GM12878 (cell line): Measurements from ENCODE around the gene RAB23. TPM values are rescaled to one million over a fixed set of nuclear protein-coding genes. Genes with fewer than 3 reads are reported as not detected.

Experiments
- ATAC-seq: fragments of 200-7000 bp; cut with Tn5 transposase; 3 replicates; pipeline ENCODE4 v1.9.1; 2020; ENCODE audit warnings: mild to moderate bottlenecking, moderate library complexity
- BruUV-seq: library from RNA; stranded (reverse); fragments of 400-500 nt; replicated peaks from 2 replicates; lab custom pipeline; 2021; lab: Mats Ljungman, UMichigan
- CTCF ChIA-PET: fragments of 300-600 bp; sonication (Branson Sonifier 250); formaldehyde crosslinking; extraction: SDS; loops from one replicate; lab custom pipeline; 2021; ENCODE audit warnings: inconsistent platforms; lab: Yijun Ruan, JAX
- POLR2A ChIA-PET: fragments of 350-600 bp; formaldehyde crosslinking; extraction: SDS; loops from one replicate; lab custom pipeline; 2021; ENCODE audit warnings: inconsistent platforms; lab: Charles Lee
- RAD21 ChIA-PET: fragments of 300-600 bp; sonication (Branson Sonifier 250); formaldehyde crosslinking; loops from one replicate; lab custom pipeline; 2023; ENCODE audit warnings: antibody characterized with exemption; ENCODE audit not compliant: unreplicated experiment; lab: Charles Lee
- SMC1A ChIA-PET: fragments of 300-600 bp; sonication (Branson Sonifier 250); formaldehyde crosslinking; loops from one replicate; lab custom pipeline; 2023; ENCODE audit not compliant: unreplicated experiment, uncharacterized antibody; lab: Charles Lee
- DNase-seq: peaks from one replicate; pipeline ENCODE4 v3.0.0-alpha.2; 2011; ENCODE audit warnings: low read depth, low spot score
- FAIRE-seq: peaks from 3 replicates; lab custom pipeline; 2011; peaks lifted over from hg19 to GRCh38; lab: Jason Lieb, UNC
- H2AFZ ChIP-seq: 2 replicates; pipeline ENCODE4 v1.6.0; 2011; ENCODE audit warnings: low read depth, low read length, control low read depth; ENCODE audit not compliant: control insufficient read depth
- H3K27ac ChIP-seq: 2 replicates; pipeline ENCODE4 v1.5.1; 2011; ENCODE audit warnings: control low read depth; ENCODE audit not compliant: control insufficient read depth, insufficient read depth
- H3K27me3 ChIP-seq, 2 experiments: replicated peaks in 1 of 2; 2 replicates each; pipeline versions ENCODE4 v1.6.0 to v1.6.1; 2011; ENCODE audit warnings: low read length in 1 of 2; ENCODE audit not compliant: control insufficient read depth in 2 of 2, insufficient read depth in 2 of 2
- H3K36me3 ChIP-seq, 2 experiments: 2 replicates each; pipeline ENCODE4 v1.5.1; 2011; ENCODE audit warnings: low read length in 1 of 2; ENCODE audit not compliant: control insufficient read depth in 2 of 2, insufficient read depth in 2 of 2
- H3K4me1 ChIP-seq: 2 replicates; pipeline ENCODE4 v1.6.1; 2011; ENCODE audit warnings: mild to moderate bottlenecking, low read length, moderate library complexity, mixed read lengths; ENCODE audit not compliant: control insufficient read depth, insufficient read depth
- H3K4me2 ChIP-seq: 2 replicates; pipeline ENCODE4 v1.6.0; 2011; ENCODE audit warnings: control low read depth; ENCODE audit not compliant: control insufficient read depth, insufficient read depth
- H3K4me3 ChIP-seq: fragments of 200-600 bp; sonication (generic); 2 replicates; pipeline ENCODE4 v1.5.1; 2016
- H3K79me2 ChIP-seq: 2 replicates; pipeline ENCODE4 v1.6.0; 2011; ENCODE audit warnings: low read length; ENCODE audit not compliant: control insufficient read depth, insufficient read depth
- H3K9ac ChIP-seq: 2 replicates; pipeline ENCODE4 v1.8.0; 2011; ENCODE audit warnings: low read length, control low read depth, mixed read lengths; ENCODE audit not compliant: control insufficient read depth, insufficient read depth
- H3K9me3 ChIP-seq: replicated peaks from 3 replicates; pipeline ENCODE4 v1.5.1; 2011; ENCODE audit warnings: mild to moderate bottlenecking, low read length; ENCODE audit not compliant: control insufficient read depth, insufficient read depth
- H4K20me1 ChIP-seq: 2 replicates; pipeline ENCODE4 v1.6.0; 2011; ENCODE audit not compliant: control insufficient read depth, insufficient read depth
- BACH1 ChIP-seq: fragments of 450-650 bp; IDR thresholded peaks from 2 replicates; pipeline ENCODE4 v1.6.1; 2017; ENCODE audit warnings: mild to moderate bottlenecking, borderline replicate concordance
- BMI1 ChIP-seq: fragments of 450-650 bp; IDR thresholded peaks from 2 replicates; pipeline ENCODE4 v1.6.1; 2016; ENCODE audit warnings: mild to moderate bottlenecking, moderate library complexity, borderline replicate concordance
- CEBPB ChIP-seq, 2 experiments: fragments of 150-350 bp in 1 of 2; IDR thresholded peaks; 2 replicates each; pipeline ENCODE4 v1.6.1; 2012 to 2014; ENCODE audit warnings: low read depth in 2 of 2, low read length in 2 of 2, borderline replicate concordance in 1 of 2, inconsistent platforms in 1 of 2
- KAT2A ChIP-seq: conservative IDR thresholded peaks from 2 replicates; pipeline ENCODE4 v1.6.1; 2011; ENCODE audit warnings: low read depth, low read length; ENCODE audit not compliant: control insufficient read depth
- RAD21 ChIP-seq: IDR thresholded peaks from 2 replicates; pipeline ENCODE4 v1.6.1; 2011; ENCODE audit warnings: mild to moderate bottlenecking, low read depth, low read length, moderate library complexity; ENCODE audit not compliant: insufficient read depth
- SMC3 ChIP-seq: IDR thresholded peaks from 2 replicates; pipeline ENCODE4 v1.6.1; 2011; ENCODE audit warnings: low read length, improper control_type of control experiment, borderline replicate concordance
- SPI1 ChIP-seq: IDR thresholded peaks from 2 replicates; pipeline ENCODE4 v1.6.1; 2011; ENCODE audit warnings: low read depth, mild to moderate bottlenecking, low read length, moderate library complexity, borderline replicate concordance; ENCODE audit not compliant: insufficient read depth
- USF2 ChIP-seq: IDR thresholded peaks from 2 replicates; pipeline ENCODE4 v1.6.1; 2011; ENCODE audit warnings: low read depth, low read length, improper control_type of control experiment, borderline replicate concordance
- YBX1 ChIP-seq: fragments of 450-650 bp; IDR thresholded peaks from 2 replicates; pipeline ENCODE4 v1.6.1; 2016; ENCODE audit warnings: antibody characterized with exemption
- ZNF217 ChIP-seq: fragments of 450-650 bp; IDR thresholded peaks from 2 replicates; pipeline ENCODE4 v1.6.1; 2017; ENCODE audit warnings: antibody characterized with exemption, mild to moderate bottlenecking
- WGBS: methylation state at CpG from one replicate; pipeline ENCODE4 v1.1.6; 2016; ENCODE audit warnings: low lambda C conversion rate; ENCODE audit not compliant: insufficient replicate concordance, insufficient coverage; ENCODE audit errors: missing lambda C conversion rate; 5-methylcytosine and 5-hydroxymethylcytosine counted together
- in situ Hi-C: fragments of 300-500 bp; cut with MboI; formaldehyde crosslinking; loops from 9 replicates; pipeline ENCODE4 v1.14.3; 2018; ENCODE audit warnings: mixed read lengths
- intact Hi-C: fragments of 100-400 bp; cut with micrococcal nuclease; formaldehyde crosslinking; loops from one replicate; pipeline ENCODE4 v1.14.2; 2022; ENCODE audit not compliant: unreplicated experiment
- polyA plus RNA-seq, 11 experiments: library from polyadenylated mRNA; depleted of rRNA in 4 of 11; unstranded in 6 of 11; stranded (reverse) in 5 of 11; fragments of >200 nt; fragmentation: Nextera tagmentation in 4 of 11; fragmentation: Illumina TruSeq in 1 of 11; extraction: Ambion mirVana in 4 of 11; extraction: Trizol in 1 of 11; gene quantifications; 1 replicate in 1 of 11; 2 replicates in 10 of 11; pipeline versions ENCODE4 v1.2.1 to v1.2.3, GENCODE V29; 2011 to 2016; ENCODE audit warnings: inconsistent platforms in 2 of 11, missing spikeins in 2 of 11, low read depth in 1 of 11
- total RNA-seq, 4 experiments: library from RNA; depleted of rRNA in 3 of 4; stranded (reverse); fragments of >200 nt in 3 of 4; fragmentation: Illumina TruSeq in 1 of 4; extraction: Trizol in 1 of 4; gene quantifications; 2 replicates each; pipeline versions ENCODE4 v1.2.1 to v1.2.3, GENCODE V29; 2013 to 2021
- TF ChIP-seq, protein P1 (sequence below), 3 experiments: IDR thresholded peaks in 2 of 3; conservative IDR thresholded peaks in 1 of 3; 2 replicates each; pipeline ENCODE4 v1.5.1; 2011; ENCODE audit warnings: low read depth in 3 of 3, low read length in 3 of 3, mild to moderate bottlenecking in 3 of 3, control low read depth in 2 of 3, moderate library complexity in 2 of 3, inconsistent platforms in 1 of 3, mixed read lengths in 1 of 3; ENCODE audit not compliant: control insufficient read depth in 2 of 3, insufficient read depth in 1 of 3; ENCODE audit errors: extremely low read depth in 1 of 3

RAB23 gene
- total and polyA plus RNA-seq, 10 of the 15 experiments (the other 5 are each of a cell fraction or from before 2014, with no cell fraction given): 0.80 to 6.0 (median 3.1) TPM

GRCh38 chr6:57190140-57190539 is 32.0 kb downstream of the RAB23 start:
- peak; percentile 48 for ATAC-seq
- Histone ChIP-seq H3K4me1 (no peaks in the 10 kb centered on the region), H3K4me3 (no peak overlapping the region), H3K27ac (no peak overlapping the region), H3K27me3 (no peaks in the 10 kb centered on the region), H4K20me1 (no peaks in the 10 kb centered on the region), H3K36me3 (peaks cover 0 to 10% of the 10 kb centered on the region in 2 experiments; a peak in 3 of 4 replicates), H2AFZ (no peak overlapping the region), H3K9ac (no peak overlapping the region), H3K4me2 (no peak overlapping the region), H3K79me2 (no peaks in the 10 kb centered on the region), H3K9me3 (no peaks in the 10 kb centered on the region)
- SMC1A ChIA-PET: interaction anchor here (1.1 to 2.0 kb wide), 8 partner anchors 10 to 128 kb away, joined by 3 to 7 read pairs (median 4); partner anchors contain the start of gene PRIM2
- no peak for TF ChIP-seq SPI1
- TF ChIP-seq, protein P1, sequence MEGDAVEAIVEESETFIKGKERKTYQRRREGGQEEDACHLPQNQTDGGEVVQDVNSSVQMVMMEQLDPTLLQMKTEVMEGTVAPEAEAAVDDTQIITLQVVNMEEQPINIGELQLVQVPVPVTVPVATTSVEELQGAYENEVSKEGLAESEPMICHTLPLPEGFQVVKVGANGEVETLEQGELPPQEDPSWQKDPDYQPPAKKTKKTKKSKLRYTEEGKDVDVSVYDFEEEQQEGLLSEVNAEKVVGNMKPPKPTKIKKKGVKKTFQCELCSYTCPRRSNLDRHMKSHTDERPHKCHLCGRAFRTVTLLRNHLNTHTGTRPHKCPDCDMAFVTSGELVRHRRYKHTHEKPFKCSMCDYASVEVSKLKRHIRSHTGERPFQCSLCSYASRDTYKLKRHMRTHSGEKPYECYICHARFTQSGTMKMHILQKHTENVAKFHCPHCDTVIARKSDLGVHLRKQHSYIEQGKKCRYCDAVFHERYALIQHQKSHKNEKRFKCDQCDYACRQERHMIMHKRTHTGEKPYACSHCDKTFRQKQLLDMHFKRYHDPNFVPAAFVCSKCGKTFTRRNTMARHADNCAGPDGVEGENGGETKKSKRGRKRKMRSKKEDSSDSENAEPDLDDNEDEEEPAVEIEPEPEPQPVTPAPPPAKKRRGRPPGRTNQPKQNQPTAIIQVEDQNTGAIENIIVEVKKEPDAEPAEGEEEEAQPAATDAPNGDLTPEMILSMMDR (IDR thresholded peaks at IDR 0.05 in 2 of 3, conservative IDR thresholded peaks at IDR 0.05 in 1 of 3; ENCODE audit: control insufficient read depth in 2 of 3, extremely low read depth in 1 of 3, insufficient read depth in 1 of 3, low read depth in 3 of 3, low read length in 3 of 3): peak in 2 of 3 experiments; percentile 15 to 27; a peak in 2 of 6 replicates
- no peak for TF ChIP-seq KAT2A
- TF ChIP-seq YBX1: no peak
- no peak for TF ChIP-seq BACH1
- peak; percentile 28; the same call in 1 of the 2 replicates for TF ChIP-seq SMC3
- peak; percentile 59 for TF ChIP-seq RAD21
- TF ChIP-seq BMI1: no peak
- TF ChIP-seq ZNF217: no peak
- TF ChIP-seq USF2: no peak
- no peak for TF ChIP-seq CEBPB (IDR thresholded peaks at IDR 0.05; ENCODE audit: borderline replicate concordance in 1 of 2, low read depth in 2 of 2, low read length in 2 of 2)
- BruUV-seq: no TSS peak
- CTCF ChIA-PET: interaction anchor here (0.9 to 2.3 kb wide), 7 partner anchors 11 to 133 kb away, joined by 3 to 16 read pairs (median 5); partner anchors contain the start of gene PRIM2
- RAD21 ChIA-PET: interaction anchor here (1.7 to 2.2 kb wide), 2 partner anchors 124 to 127 kb away, joined by 3 to 10 read pairs; partner anchors contain the start of gene PRIM2
- FAIRE-seq: no peak
- in situ Hi-C loops: no loop called here
- no peak for DNase-seq
- WGBS: 96% methylated on average over 2 of the region's 2 CpGs
- intact Hi-C loops: loop anchor here (5.0 kb wide), 1 partner anchor 127 kb away; the partner anchor contains the start of gene PRIM2
- POLR2A ChIA-PET: no interaction called here
